Measurements from ENCODE around the gene HSD11B2. TPM values are rescaled to one million over a fixed set of nuclear protein-coding genes. Genes with fewer than 3 reads are reported as not detected.

Gene HSD11B2
- total RNA-seq, 1 donor from 2014 or later, result 2.2 TPM

- ATAC-seq, result peak; percentile 64
- Histone ChIP-seq H3K9me3 (no peaks in the 10 kb centered on the region), H3K27ac (peak overlapping the region; percentile 11), H3K27me3 (no peaks in the 10 kb centered on the region), H3K36me3 (no peaks in the 10 kb centered on the region), H3K4me3 (no peak overlapping the region), H3K4me1 (peaks cover 28% of the 10 kb centered on the region)
- DNase-seq, result no peak
- TF ChIP-seq CTCF (IDR thresholded peaks at IDR 0.05), result no peak
- intact Hi-C loops (cut with DNase I), result no loop called here
These were observed 55.9 kb downstream of the HSD11B2 start for GRCh38 chr16:67486805-67487204.

Other genes starting within 250 kb of the HSD11B2 start
- gene MATCAP1, start 247.2 kb upstream of the HSD11B2 start, total RNA-seq, result 28.4 TPM
- 17.1 TPM for gene EXOC3L1, start 241.0 kb upstream of the HSD11B2 start, total RNA-seq
- gene E2F4, start 239.0 kb upstream of the HSD11B2 start, total RNA-seq, result 68.2 TPM
- 17.5 TPM for gene ELMO3, start 232.0 kb upstream of the HSD11B2 start, total RNA-seq
- 39.3 TPM for gene TMEM208, start 204.0 kb upstream of the HSD11B2 start, total RNA-seq
- 94.9 TPM for gene FHOD1, start 183.6 kb upstream of the HSD11B2 start, total RNA-seq
- 2.4 TPM for gene SLC9A5, start 182.1 kb upstream of the HSD11B2 start, total RNA-seq
- gene PLEKHG4, start 151.6 kb upstream of the HSD11B2 start, total RNA-seq, result 16.2 TPM
- gene KCTD19, start 104.4 kb upstream of the HSD11B2 start, total RNA-seq, result 1.4 TPM
- 27.4 TPM for gene LRRC36, start 104.3 kb upstream of the HSD11B2 start, total RNA-seq
- gene TPPP3, start 37.6 kb upstream of the HSD11B2 start, total RNA-seq, result 29.7 TPM
- gene ZDHHC1, start 14.6 kb upstream of the HSD11B2 start, total RNA-seq, result 11.1 TPM
- gene ATP6V0D1, start 50.0 kb downstream of the HSD11B2 start, total RNA-seq, result 143 TPM
- 4.9 TPM for gene AGRP, start 52.4 kb downstream of the HSD11B2 start, total RNA-seq
- gene RIPOR1, start 97.7 kb downstream of the HSD11B2 start, total RNA-seq, result 133 TPM
- 36.0 TPM for gene CTCF, start 131.4 kb downstream of the HSD11B2 start, total RNA-seq
- 6.3 TPM for gene CARMIL2, start 214.0 kb downstream of the HSD11B2 start, total RNA-seq
- 14.3 TPM for gene ACD, start 229.1 kb downstream of the HSD11B2 start, total RNA-seq
- gene PARD6A, start 229.8 kb downstream of the HSD11B2 start, total RNA-seq, result 4.7 TPM
- 14.5 TPM for gene ENKD1, start 235.6 kb downstream of the HSD11B2 start, total RNA-seq
- gene C16orf86, start 235.7 kb downstream of the HSD11B2 start, total RNA-seq, result 3.8 TPM

Measured in upper lobe of right lung (tissue), 1 donor.